CMK (cell line): ENCODE data around the gene SCCPDH.

Experiments
- DNase-seq: peaks from one replicate; pipeline ENCODE4 v3.0.0-alpha.2; 2010; ENCODE audit warnings: low read depth

SCCPDH gene

GRCh38 chr1:246724016-246724730, at the start of gene SCCPDH:
SCCPDH (plus strand) TSS chr1:246724409; CDS start chr1:246724423, 14 bp downstream.
- DNase-seq: peak; percentile 53

- DNase-seq: no peak
These were observed 46.4 kb upstream of the SCCPDH start for GRCh38 chr1:246677842-246678241.

GRCh38 chr1:246678816-246679793, 45.1 kb upstream of the SCCPDH start:
- DNase-seq: no peak

GRCh38 chr1:246679794-246680177, 44.4 kb upstream of the SCCPDH start:
- DNase-seq: no peak

- DNase-seq: no peak
These were observed 44.0 kb upstream of the SCCPDH start for GRCh38 chr1:246680190-246680589.

- DNase-seq: no peak
These were observed 43.5 kb upstream of the SCCPDH start for GRCh38 chr1:246680696-246681130.

GRCh38 chr1:246681900-246682895, 42.0 kb upstream of the SCCPDH start:
- DNase-seq: no peak

GRCh38 chr1:246683521-246683920, 40.7 kb upstream of the SCCPDH start:
- no peak for DNase-seq

- no peak for DNase-seq
These were observed 37.2 kb upstream of the SCCPDH start for GRCh38 chr1:246687002-246687401.

GRCh38 chr1:246689409-246690008, 34.7 kb upstream of the SCCPDH start:
- DNase-seq: peak; percentile 12

- no peak for DNase-seq
These were observed 34.1 kb upstream of the SCCPDH start for GRCh38 chr1:246690100-246690499.

GRCh38 chr1:246691622-246692495, 32.4 kb upstream of the SCCPDH start:
- no peak for DNase-seq

GRCh38 chr1:246694213-246694895, 29.9 kb upstream of the SCCPDH start:
- DNase-seq: peak; percentile 15

GRCh38 chr1:246695136-246695535, 29.1 kb upstream of the SCCPDH start:
- no peak for DNase-seq

GRCh38 chr1:246695666-246696065, 28.5 kb upstream of the SCCPDH start:
- no peak for DNase-seq

GRCh38 chr1:246698466-246699094, 25.6 kb upstream of the SCCPDH start:
- no peak for DNase-seq

- DNase-seq: peak; percentile 64
These were observed 25.0 kb upstream of the SCCPDH start for GRCh38 chr1:246699095-246699735.

GRCh38 chr1:246703581-246703980, 20.6 kb upstream of the SCCPDH start:
- no peak for DNase-seq

- DNase-seq: no peak
These were observed 18.8 kb upstream of the SCCPDH start for GRCh38 chr1:246705368-246705767.
